ENCODE results near the gene PTPDC1.

DNA sequence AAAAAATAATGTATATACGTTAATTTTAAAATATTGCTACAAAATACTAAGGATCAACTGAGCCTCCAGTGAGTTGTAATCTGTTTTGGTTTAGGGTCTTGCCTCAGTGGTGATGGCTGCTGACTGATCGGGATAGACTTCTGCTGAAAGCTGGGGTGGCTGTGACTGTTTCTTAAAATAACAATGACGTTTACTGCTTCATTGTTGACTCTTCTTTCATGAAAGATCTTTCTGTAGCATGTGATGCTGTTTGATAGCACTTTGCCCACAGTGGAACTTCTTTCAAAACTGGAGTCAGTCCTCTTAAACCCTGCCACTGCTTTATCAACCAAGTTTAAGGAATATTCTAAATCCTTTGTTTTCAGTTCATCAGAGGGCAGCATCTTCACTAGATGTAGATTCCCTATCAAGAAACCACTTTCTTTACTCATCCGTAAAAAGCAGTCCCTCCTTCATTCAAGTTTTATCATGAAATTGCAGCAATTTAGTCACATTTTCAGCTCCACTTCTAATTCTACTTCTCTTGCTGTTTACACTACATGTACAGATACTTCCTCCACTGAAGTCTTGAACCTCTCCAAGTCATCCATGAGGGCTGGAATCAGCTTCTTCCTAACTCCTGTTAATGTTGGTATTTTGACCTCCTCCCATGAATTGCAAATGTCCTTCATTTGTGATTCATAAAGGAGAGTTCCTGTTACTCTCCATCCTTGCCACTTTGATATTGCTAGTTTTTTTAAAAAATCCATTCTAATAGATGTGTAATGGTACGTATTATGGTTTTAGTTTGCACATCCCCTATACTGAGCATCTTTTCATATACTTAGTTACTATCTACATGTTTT lies 41.5 kb upstream of the PTPDC1 start:
- TF ChIP-seq, protein P1, sequence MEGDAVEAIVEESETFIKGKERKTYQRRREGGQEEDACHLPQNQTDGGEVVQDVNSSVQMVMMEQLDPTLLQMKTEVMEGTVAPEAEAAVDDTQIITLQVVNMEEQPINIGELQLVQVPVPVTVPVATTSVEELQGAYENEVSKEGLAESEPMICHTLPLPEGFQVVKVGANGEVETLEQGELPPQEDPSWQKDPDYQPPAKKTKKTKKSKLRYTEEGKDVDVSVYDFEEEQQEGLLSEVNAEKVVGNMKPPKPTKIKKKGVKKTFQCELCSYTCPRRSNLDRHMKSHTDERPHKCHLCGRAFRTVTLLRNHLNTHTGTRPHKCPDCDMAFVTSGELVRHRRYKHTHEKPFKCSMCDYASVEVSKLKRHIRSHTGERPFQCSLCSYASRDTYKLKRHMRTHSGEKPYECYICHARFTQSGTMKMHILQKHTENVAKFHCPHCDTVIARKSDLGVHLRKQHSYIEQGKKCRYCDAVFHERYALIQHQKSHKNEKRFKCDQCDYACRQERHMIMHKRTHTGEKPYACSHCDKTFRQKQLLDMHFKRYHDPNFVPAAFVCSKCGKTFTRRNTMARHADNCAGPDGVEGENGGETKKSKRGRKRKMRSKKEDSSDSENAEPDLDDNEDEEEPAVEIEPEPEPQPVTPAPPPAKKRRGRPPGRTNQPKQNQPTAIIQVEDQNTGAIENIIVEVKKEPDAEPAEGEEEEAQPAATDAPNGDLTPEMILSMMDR (conservative IDR thresholded peaks at IDR 0.05; ENCODE audit: low read length), result no peak
- no peak for TF ChIP-seq EZH2phosphoT487 (IDR thresholded peaks at IDR 0.05; ENCODE audit: borderline replicate concordance, low read depth, low read length)

Data from OCI-LY7 (cell line).